Uterus (tissue), 4 donors: ENCODE data around the gene ALDH1A1. TPM values are rescaled to one million over a fixed set of nuclear protein-coding genes. Genes with fewer than 3 reads are reported as not detected.

Experiments
- DNase-seq, 2 donors: peaks; one replicate each; pipeline ENCODE4 v3.0.0-alpha.2; 2019 to 2020
- H3K27ac ChIP-seq, 2 donors: fragments of 200-600 bp; sonication (generic); 1 replicate in 1 of 2; 2 replicates in 1 of 2; pipeline ENCODE4 v1.5.1; 2016 to 2018
- H3K27me3 ChIP-seq, 2 donors: fragments of 200-600 bp; sonication (generic); one replicate each; pipeline ENCODE4 v1.5.1; 2018 to 2019; ENCODE audit warnings: control low read depth in 1 of 2
- H3K36me3 ChIP-seq, 2 donors: fragments of 200-600 bp; sonication (generic); one replicate each; pipeline ENCODE4 v1.5.1; 2019; ENCODE audit warnings: control low read depth in 1 of 2
- H3K4me1 ChIP-seq, 2 donors: fragments of 200-600 bp; sonication (generic); one replicate each; pipeline ENCODE4 v1.5.1; 2018 to 2019; ENCODE audit warnings: control low read depth in 1 of 2
- H3K4me3 ChIP-seq, 2 donors: fragments of 200-600 bp; sonication (generic); 1 replicate in 1 of 2; 2 replicates in 1 of 2; pipeline ENCODE4 v1.5.1; 2018 to 2019; ENCODE audit warnings: mild to moderate bottlenecking in 1 of 2
- H3K9me3 ChIP-seq, 2 donors: fragments of 200-600 bp; sonication (generic); one replicate each; pipeline ENCODE4 v1.5.1; 2019; ENCODE audit warnings: control low read depth in 1 of 2
- CTCF ChIP-seq, 4 experiments: fragments of 200-600 bp in 2 of 4; fragments of 450-650 bp in 2 of 4; sonication (generic) in 2 of 4; IDR thresholded peaks; one replicate each; pipeline ENCODE4 v1.5.1; 2016 to 2019; ENCODE audit warnings: antibody characterized with exemption in 4 of 4, mild to moderate bottlenecking in 2 of 4, moderate library complexity in 1 of 4
- POLR2A ChIP-seq, 2 donors: fragments of 450-650 bp; IDR thresholded peaks; one replicate each; pipeline ENCODE4 v1.6.1; 2016; ENCODE audit warnings: antibody characterized with exemption in 2 of 2, mild to moderate bottlenecking in 1 of 2, moderate library complexity in 1 of 2
- intact Hi-C: fragments of 100-400 bp; cut with DNase I; formaldehyde crosslinking; loops from one replicate; pipeline ENCODE4 v1.15.1; 2023; ENCODE audit warnings: low total_unique reads
- total RNA-seq, 4 donors: library from RNA; depleted of rRNA in 3 of 4; stranded (reverse); fragments of >200 nt in 3 of 4; gene quantifications; one replicate each; pipeline versions ENCODE4 v1.1.0 to v1.2.4, GENCODE V29; 2014 to 2023
- donor health status: DM: yes; HTN: yes; CAD: no.

The ALDH1A1 gene
- total RNA-seq, 4 donors from 2014 or later: 87.9 to 287 (median 166) TPM

GRCh38 chr9:72926506-72926905 lies 26.3 kb downstream of the ALDH1A1 start:
- no peaks in the 10 kb centered on the region for H3K9me3 ChIP-seq
- no peaks in the 10 kb centered on the region for H3K36me3 ChIP-seq
- DNase-seq: no peak
- H3K27me3 ChIP-seq: no peaks in the 10 kb centered on the region
- H3K27ac ChIP-seq: no peak overlapping the region
- H3K4me1 ChIP-seq: no peaks in the 10 kb centered on the region
- no peak overlapping the region for H3K4me3 ChIP-seq
- intact Hi-C loops: no loop called here
- TF ChIP-seq POLR2A (IDR thresholded peaks at IDR 0.05): no peak
- TF ChIP-seq CTCF (IDR thresholded peaks at IDR 0.05): no peak

GRCh38 chr9:72925891-72926290 lies 27.0 kb downstream of the ALDH1A1 start:
- H3K27ac ChIP-seq: no peak overlapping the region
- intact Hi-C loops: no loop called here
- no peak for DNase-seq
- H3K4me1 ChIP-seq: no peaks in the 10 kb centered on the region
- no peak overlapping the region for H3K4me3 ChIP-seq
- H3K27me3 ChIP-seq: no peaks in the 10 kb centered on the region
- H3K9me3 ChIP-seq: no peaks in the 10 kb centered on the region
- TF ChIP-seq CTCF (IDR thresholded peaks at IDR 0.05) (no peak), POLR2A (IDR thresholded peaks at IDR 0.05) (no peak)
- H3K36me3 ChIP-seq: no peaks in the 10 kb centered on the region

- no peak for TF ChIP-seq POLR2A (IDR thresholded peaks at IDR 0.05)
- no peak for TF ChIP-seq CTCF (IDR thresholded peaks at IDR 0.05)
- no peak for DNase-seq
- no peak overlapping the region for H3K27ac ChIP-seq
- H3K27me3 ChIP-seq: no peaks in the 10 kb centered on the region
- H3K36me3 ChIP-seq: no peaks in the 10 kb centered on the region
- H3K9me3 ChIP-seq: no peaks in the 10 kb centered on the region
- no peaks in the 10 kb centered on the region for H3K4me1 ChIP-seq
- intact Hi-C loops: no loop called here
- no peak overlapping the region for H3K4me3 ChIP-seq
These were observed 27.6 kb downstream of the ALDH1A1 start for GRCh38 chr9:72925126-72925789.

GRCh38 chr9:72924154-72924790 lies 28.6 kb downstream of the ALDH1A1 start:
- no peaks in the 10 kb centered on the region for H3K27me3 ChIP-seq
- no peak overlapping the region for H3K27ac ChIP-seq
- no peaks in the 10 kb centered on the region for H3K36me3 ChIP-seq
- H3K4me1 ChIP-seq: no peaks in the 10 kb centered on the region
- no peak for TF ChIP-seq POLR2A (IDR thresholded peaks at IDR 0.05)
- no peak for TF ChIP-seq CTCF (IDR thresholded peaks at IDR 0.05)
- intact Hi-C loops: no loop called here
- no peak overlapping the region for H3K4me3 ChIP-seq
- DNase-seq: no peak
- H3K9me3 ChIP-seq: no peaks in the 10 kb centered on the region

- DNase-seq: no peak
- H3K4me1 ChIP-seq: no peaks in the 10 kb centered on the region
- no peak overlapping the region for H3K4me3 ChIP-seq
- intact Hi-C loops: no loop called here
- no peaks in the 10 kb centered on the region for H3K36me3 ChIP-seq
- H3K9me3 ChIP-seq: no peaks in the 10 kb centered on the region
- H3K27ac ChIP-seq: no peak overlapping the region
- H3K27me3 ChIP-seq: no peaks in the 10 kb centered on the region
- no peak for TF ChIP-seq CTCF (IDR thresholded peaks at IDR 0.05)
These were observed 29.8 kb downstream of the ALDH1A1 start for GRCh38 chr9:72923077-72923476.
